Vagina (tissue), 2 donors: ENCODE measurements around the gene B4GALNT1.

Source experiments
- CTCF ChIP-seq, 3 experiments: fragments of 450-650 bp in 2 of 3; fragments of 200-600 bp in 1 of 3; sonication (generic) in 1 of 3; IDR thresholded peaks; one replicate each; pipeline ENCODE4 v1.5.1; 2017 to 2019; ENCODE audit warnings: antibody characterized with exemption in 3 of 3, mild to moderate bottlenecking in 2 of 3, moderate library complexity in 2 of 3
- POLR2A ChIP-seq, 2 donors: fragments of 450-650 bp; IDR thresholded peaks; one replicate each; pipeline ENCODE4 v1.6.1; 2017; ENCODE audit warnings: antibody characterized with exemption in 2 of 2, mild to moderate bottlenecking in 2 of 2, moderate library complexity in 2 of 2
- POLR2AphosphoS5 ChIP-seq, 2 donors: sonication (generic); formaldehyde crosslinking; IDR thresholded peaks; one replicate each; pipeline ENCODE4 v1.9.0; 2017; ENCODE audit warnings: antibody characterized with exemption in 2 of 2, mild to moderate bottlenecking in 2 of 2, low read depth in 1 of 2; ENCODE audit not compliant: insufficient read depth in 1 of 2

- no peak for TF ChIP-seq POLR2AphosphoS5 (IDR thresholded peaks at IDR 0.05; ENCODE audit: insufficient read depth in 1 of 2, low read depth in 1 of 2)
- no peak for TF ChIP-seq CTCF (IDR thresholded peaks at IDR 0.05)
- no peak for TF ChIP-seq POLR2A (IDR thresholded peaks at IDR 0.05)
These were observed 2.0 kb downstream of the B4GALNT1 start for GRCh38 chr12:57630891-57631433.
